Measurements from ENCODE around the gene CFAP410. TPM values are rescaled to one million over a fixed set of nuclear protein-coding genes. Genes with fewer than 3 reads are reported as not detected.
"Not testable (repeated sequence)": the region's sequence is repeated elsewhere in the genome, so short reads cannot be mapped to it uniquely, and the experiment has no call there.

CFAP410 gene
- total RNA-seq, 1 donor from 2014 or later, result 17.4 TPM

DNA sequence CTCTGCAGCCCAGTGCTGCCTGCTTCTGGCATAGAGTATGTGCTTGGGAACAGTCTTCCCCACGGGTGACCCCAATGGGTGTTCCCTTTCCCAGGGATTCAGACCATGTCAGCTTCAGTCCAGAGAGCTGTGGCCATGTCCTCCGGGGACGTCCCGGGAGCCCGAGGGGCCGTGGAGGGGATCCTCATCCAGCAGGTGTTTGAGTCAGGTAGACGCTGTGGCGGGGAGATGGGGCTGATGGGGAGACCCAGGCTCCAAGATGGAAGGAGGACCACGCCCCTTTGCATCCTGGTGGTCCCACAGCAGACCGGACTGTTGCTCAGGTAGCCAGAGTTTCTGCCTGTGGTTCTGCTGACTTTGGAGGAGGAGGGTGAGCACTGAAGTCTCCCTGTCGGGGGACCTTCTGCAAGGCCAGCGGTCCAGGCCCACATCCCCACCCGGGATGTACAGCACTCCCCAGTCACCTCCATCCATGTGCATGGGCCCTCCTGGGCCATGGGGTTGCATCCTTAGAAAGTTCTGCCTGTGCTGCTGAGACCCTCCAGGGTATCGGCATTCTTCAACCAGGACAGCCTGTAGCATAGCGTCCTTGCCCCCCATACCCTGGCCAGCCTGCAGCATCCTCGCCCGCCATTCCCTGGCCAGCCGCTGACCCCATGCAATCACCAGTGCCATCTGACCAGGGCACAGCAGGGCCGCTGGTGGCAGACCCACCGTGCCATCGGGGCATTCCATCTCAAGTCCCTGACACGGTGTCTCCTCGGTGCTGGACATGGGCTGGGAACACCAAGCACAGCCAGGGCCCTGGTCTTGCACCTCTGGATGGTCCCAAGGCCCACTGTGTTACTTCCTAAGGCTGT, 50.7 kb downstream of the CFAP410 start:
- DNase-seq (ENCODE audit: low spot score), result no peak

DNA sequence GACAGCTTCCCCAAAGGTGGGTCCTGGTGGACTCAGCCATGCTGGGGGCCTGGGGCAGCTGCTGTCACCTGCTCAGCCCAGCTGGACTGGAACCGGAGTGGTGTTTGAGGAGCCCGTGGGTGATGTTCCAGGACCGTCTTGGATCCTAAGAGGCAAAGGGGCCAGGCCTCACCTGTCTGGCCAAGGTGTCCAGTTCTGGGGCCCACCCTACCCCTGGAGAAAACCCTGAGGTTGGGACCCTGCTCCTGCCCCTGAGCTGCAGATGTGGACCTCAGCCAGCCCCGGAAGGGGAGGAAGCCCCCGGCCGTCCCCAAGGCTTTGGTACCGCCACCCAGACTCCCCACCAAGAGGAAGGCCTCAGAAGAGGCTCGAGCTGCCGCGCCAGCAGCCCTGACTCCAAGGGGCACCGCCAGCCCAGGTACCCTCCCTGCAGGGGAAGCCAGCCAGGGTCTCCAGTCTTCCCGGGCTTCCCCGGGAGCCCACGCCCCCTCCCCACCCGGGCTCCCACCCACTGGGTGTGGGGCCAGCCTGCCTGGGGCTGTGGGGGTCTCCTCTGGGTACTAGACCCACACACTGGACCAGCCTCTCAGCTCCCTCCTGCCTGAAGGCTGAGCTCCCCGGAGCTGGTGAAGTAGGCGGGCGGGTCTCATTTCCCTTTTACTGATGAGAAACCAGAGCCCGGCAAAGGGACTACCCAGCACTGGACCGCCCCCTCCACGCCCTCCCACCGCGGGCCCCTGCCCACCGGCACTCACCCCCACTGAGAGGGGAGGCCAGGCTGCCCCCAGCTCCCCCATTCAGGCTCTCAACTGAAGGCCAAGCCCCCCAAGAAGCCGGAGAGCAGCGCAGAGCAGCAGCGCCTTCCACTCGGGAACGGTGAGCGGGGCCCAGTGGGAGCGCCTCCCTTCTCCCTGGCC, 52.2 kb downstream of the CFAP410 start:
- DNase-seq (ENCODE audit: low spot score), result no peak

DNA sequence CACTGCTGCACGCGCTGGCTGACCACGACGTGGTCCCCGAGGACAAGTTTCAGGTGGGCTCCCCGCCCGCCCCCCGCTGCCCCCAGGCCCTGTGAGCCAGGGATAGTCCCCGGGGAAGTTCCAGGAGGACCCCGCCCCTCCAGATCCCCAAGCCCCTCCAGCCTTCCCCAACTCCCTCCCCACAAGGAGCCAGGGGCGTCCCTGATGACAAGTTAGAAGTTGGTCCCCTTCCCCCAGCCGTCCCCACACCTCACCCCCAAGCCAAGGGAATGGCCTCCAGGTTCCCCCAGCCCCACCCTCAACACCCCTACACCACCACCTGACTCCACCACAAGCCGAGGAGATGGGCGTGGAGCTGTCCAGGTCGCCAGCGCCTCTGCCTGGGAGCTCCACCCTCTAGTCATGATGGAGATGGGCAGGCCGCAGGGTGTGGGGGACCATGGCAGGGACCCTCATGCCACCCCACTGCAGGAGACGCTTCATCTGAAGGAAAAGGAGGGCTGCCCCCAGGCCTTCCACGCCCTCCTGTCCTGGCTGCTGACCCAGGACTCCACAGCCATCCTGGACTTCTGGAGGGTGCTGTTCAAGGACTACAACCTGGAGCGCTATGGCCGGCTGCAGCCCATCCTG, 53.0 kb downstream of the CFAP410 start:
- no peak for DNase-seq (ENCODE audit: low spot score)

DNA sequence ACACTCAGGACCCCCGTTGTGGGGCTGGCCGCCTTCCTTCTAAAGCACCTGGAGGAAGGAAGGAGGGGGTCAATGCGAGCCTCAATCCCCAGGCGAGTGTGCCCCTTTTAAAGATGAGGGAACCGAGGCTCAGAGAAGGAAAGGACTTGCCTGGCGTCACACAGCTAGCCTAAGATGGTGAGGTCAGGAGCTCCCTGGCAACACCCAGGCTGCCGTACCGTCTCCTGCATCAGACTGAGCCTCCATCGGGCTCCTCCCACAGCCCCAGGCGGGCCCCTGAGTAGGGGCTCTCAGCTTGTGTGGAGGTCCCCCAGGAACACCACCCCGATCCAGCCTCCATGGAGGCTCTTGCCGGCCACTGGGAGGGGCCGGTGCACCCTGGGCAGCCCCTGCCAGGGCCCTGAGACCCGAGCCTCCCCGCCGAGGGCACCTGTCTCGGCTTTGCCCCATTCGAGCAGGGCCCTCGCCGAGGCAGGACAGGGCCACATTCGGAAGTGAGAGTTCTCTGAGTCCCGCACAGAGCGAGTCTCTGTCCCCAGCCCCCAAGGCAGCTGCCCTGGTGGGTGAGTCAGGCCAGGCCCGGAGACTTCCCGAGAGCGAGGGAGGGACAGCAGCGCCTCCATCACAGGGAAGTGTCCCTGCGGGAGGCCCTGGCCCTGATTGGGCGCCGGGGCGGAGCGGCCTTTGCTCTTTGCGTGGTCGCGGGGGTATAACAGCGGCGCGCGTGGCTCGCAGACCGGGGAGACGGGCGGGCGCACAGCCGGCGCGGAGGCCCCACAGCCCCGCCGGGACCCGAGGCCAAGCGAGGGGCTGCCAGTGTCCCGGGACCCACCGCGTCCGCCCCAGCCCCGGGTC, 53.8 kb downstream of the CFAP410 start, which contains the start of gene AIRE:
Gene AIRE (plus strand): TSS at position 739 of the 855 bp plus-strand sequence. CDS start 131 bp downstream, outside the sequence.
- no peak for DNase-seq (ENCODE audit: low spot score)

DNA sequence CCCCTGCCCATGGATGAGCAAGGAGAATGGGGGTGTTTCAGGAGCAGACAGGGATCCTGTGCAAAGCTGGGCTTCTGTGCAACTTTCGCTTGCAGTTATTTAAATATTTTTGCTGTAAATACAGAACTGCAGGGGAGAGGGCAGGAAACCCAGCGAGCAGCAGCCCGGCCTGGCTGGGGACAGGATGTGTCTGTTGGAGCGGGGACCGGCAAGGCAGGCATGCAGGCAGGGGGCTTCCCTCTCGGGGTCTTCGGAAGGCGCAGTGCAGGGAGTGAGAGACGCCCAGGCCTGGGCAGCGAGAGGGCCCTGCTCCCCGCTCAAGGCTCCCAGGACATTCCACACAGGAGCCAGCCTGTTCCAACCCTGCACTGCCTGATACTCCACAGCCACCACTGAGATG, 55.2 kb downstream of the CFAP410 start:
- no peak for DNase-seq (ENCODE audit: low spot score)

DNA sequence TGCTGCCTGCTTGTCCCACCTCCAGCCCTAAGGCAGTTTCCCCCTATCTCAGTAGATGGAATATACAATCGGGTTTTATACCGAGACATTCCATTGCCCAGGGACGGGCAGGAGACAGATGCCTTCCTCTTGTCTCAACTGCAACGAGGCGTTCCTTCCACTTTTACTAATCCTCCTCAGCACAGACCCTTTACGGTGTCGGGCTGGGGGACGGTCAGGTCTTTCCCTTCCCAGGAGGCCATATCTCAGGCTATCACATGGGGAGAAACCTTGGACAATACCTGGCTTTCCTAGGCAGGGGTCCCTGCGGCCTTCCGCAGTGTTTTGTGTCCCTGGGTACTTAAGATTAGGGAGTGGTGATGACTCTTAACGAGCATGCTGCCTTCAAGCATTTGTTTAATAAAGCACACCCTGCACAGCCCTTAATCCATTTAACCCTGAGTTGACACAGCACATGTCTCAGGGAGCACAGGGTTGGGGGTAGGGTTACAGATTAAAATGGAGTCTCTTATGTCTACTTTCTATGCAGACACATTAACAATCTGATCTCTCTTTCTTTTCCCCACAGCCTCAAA, 55.9 kb downstream of the CFAP410 start:
- not testable (repeated sequence) for DNase-seq (ENCODE audit: low spot score)

DNA sequence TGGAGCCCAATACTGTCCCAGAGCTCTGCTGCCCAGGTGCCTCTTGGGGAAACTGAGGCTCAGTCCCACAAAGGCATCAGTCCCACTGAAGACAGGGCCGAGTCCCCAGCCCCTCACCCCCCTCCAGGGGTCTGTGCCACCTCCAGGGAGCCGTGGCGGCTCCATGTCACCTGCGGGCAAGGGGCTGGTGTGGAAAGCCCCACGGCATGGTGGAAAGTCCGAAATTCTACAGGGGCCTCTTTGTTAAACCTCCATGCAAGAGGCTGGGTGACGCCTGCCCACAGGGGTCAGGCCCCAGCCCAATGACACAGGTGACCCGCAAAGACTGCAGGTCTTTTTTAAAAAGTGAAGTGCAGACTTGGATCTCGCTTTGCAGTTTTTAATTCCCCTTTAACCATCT, 56.8 kb downstream of the CFAP410 start:
- no peak for DNase-seq (ENCODE audit: low spot score)

DNA sequence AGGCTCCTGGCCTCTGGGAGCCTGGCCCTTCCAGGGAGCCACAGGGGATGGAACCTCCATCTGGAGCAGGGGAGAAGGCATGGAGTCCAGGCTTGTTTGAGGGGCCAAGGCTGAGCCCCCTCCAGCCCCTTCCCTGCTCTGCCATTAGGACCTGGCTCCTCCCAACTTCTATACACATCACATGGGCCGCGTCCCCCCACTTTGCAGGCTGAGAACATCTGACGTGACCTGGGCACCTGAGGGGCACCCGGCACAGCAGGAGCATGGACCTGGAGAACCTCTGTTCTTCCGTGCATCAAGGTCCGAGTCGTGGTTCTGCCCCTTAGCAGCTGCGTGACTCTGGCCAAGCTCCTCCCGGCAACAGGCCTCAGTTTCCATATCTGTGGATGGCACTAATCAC, 57.4 kb downstream of the CFAP410 start:
- DNase-seq (ENCODE audit: low spot score), result no peak

DNA sequence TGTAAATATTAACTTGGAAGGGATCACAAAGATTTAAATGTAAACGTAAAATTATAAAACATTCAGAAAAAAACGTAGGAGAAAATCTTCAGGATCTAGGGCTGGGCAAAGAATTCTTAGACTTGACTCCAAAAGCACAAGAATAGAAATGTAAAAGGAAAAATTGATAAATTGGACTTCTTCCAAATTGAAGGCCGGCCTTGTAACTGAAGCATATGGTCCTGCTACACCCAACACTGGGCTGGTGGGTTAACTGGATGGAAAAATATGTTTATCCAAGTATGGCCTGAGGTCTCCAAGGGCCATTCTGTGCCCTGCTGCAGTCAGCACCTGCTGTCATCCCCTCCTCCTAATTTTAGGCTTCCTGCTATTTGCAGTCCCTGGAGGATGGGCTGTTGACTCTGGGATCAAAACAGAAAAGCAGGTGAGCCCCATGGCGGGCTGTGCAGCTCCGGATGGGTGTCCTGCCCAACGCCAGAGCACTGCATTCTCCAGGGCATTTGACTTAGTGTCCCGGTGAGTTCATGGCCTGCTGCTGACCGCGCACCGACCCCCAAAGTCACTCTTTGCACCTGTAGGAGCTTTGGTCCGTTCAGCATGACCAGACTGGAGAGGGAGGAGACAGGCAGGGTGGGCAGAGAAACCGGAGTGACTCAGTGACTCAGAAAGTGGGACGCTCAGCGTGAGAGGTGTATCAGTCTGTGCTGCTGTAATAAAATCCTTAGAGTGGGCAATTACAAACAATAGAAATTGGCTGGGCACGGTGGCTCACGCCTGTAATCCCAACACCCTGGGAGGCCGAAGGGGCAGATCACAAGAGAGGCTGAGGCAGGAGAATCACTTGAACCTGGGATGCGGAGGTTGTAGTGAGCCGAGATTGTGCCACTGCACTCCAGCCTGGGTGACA, 59.6 kb downstream of the CFAP410 start:
- no peak for DNase-seq (ENCODE audit: low spot score)

Other genes starting within 250 kb of the CFAP410 start
- gene PWP2, start 232.0 kb downstream of the CFAP410 start, total RNA-seq, result 3.6 TPM
- gene GATD3, start 205.7 kb downstream of the CFAP410 start, total RNA-seq, result 10.8 TPM
- gene ICOSLG, start 98.4 kb downstream of the CFAP410 start, total RNA-seq, result 6.0 TPM
- not detected for gene DNMT3L, start 77.5 kb downstream of the CFAP410 start, total RNA-seq
- gene AIRE, start 53.5 kb downstream of the CFAP410 start, total RNA-seq, result not detected
- 113 TPM for gene PFKL, start 39.3 kb downstream of the CFAP410 start, total RNA-seq
- 12.0 TPM for gene TRPM2, start 14.2 kb upstream of the CFAP410 start, total RNA-seq
- gene LRRC3, start 116.1 kb upstream of the CFAP410 start, total RNA-seq, result 3.8 TPM
- gene KRTAP10-1, start 200.8 kb upstream of the CFAP410 start, total RNA-seq, result not detected
- gene KRTAP10-2, start 212.1 kb upstream of the CFAP410 start, total RNA-seq, result not detected
- not detected for gene KRTAP10-3, start 219.4 kb upstream of the CFAP410 start, total RNA-seq
- gene KRTAP10-4, start 234.3 kb upstream of the CFAP410 start, total RNA-seq, result not detected
- gene KRTAP10-5, start 241.2 kb upstream of the CFAP410 start, total RNA-seq, result not detected